A549 treated with RU486 at 1 μM for 4 hours (cell line): ENCODE results near the gene SLC12A3. TPM values are rescaled to one million over a fixed set of nuclear protein-coding genes. Genes with fewer than 3 reads are reported as not detected.

Source experiments
- total RNA-seq: library from RNA; stranded (reverse); fragments of 200-300 nt; extraction: Qiagen RNA extraction; gene quantifications from 5 replicates; pipeline ENCODE4 v1.2.3, GENCODE V29; 2022; ENCODE audit warnings: low read depth

Gene SLC12A3
- total RNA-seq: not detected in 5 replicates

GRCh38 chr16:56864960-56865359 lies at the start of gene SLC12A3:
Gene SLC12A3, plus strand, starts transcription at chr16:56865207. Its CDS starts 29 bp downstream, at chr16:56865236.

GRCh38 chr16:56931892-56932720 lies 67.1 kb downstream of the SLC12A3 start, which contains the start of gene HERPUD1:
Gene HERPUD1, plus strand, starts transcription at chr16:56932142. Its CDS starts 103 bp downstream, at chr16:56932245.

GRCh38 chr16:56961851-56962281 lies 96.9 kb downstream of the SLC12A3 start, which contains the start of gene CETP:
Gene CETP, plus strand, starts transcription at chr16:56961950. Its CDS starts 30 bp downstream, at chr16:56961980.

Other genes starting within 250 kb of the SLC12A3 start
- 0.95 TPM in 1 of 5 replicates, not detected in the others for gene MT1E, start 239.4 kb upstream of the SLC12A3 start, total RNA-seq
- gene MT1M, start 232.5 kb upstream of the SLC12A3 start, total RNA-seq: not detected in 5 replicates
- gene MT1A, start 226.5 kb upstream of the SLC12A3 start, total RNA-seq: 17.0 to 21.0 TPM (median 17.8 TPM) in 5 replicates
- not detected in 5 replicates for gene MT1B, start 213.3 kb upstream of the SLC12A3 start, total RNA-seq
- gene MT1F, start 207.2 kb upstream of the SLC12A3 start, total RNA-seq: 10.9 to 16.8 TPM (median 11.8 TPM) in 5 replicates
- not detected in 5 replicates for gene MT1G, start 197.1 kb upstream of the SLC12A3 start, total RNA-seq
- not detected in 5 replicates for gene MT1H, start 195.4 kb upstream of the SLC12A3 start, total RNA-seq
- 177 to 256 TPM (median 193 TPM) in 5 replicates for gene MT1X, start 182.7 kb upstream of the SLC12A3 start, total RNA-seq
- gene NUP93, start 135.1 kb upstream of the SLC12A3 start, total RNA-seq: 85.8 to 103 TPM (median 99.0 TPM) in 5 replicates
- gene HERPUD1, start 66.9 kb downstream of the SLC12A3 start, total RNA-seq: 78.7 to 116 TPM (median 82.6 TPM) in 5 replicates
- gene CETP, start 96.7 kb downstream of the SLC12A3 start, total RNA-seq: not detected in 5 replicates
- gene NLRC5, start 124.3 kb downstream of the SLC12A3 start, total RNA-seq: 2.6 to 4.6 TPM (median 3.5 TPM) in 5 replicates
- 32.0 to 46.3 TPM (median 41.6 TPM) in 5 replicates for gene CPNE2, start 227.4 kb downstream of the SLC12A3 start, total RNA-seq